ENCODE results near the gene PRR20E.
"Not testable (repeated sequence)": the region's sequence is repeated elsewhere in the genome, so short reads cannot be mapped to it uniquely, and the experiment has no call there.

Gene PRR20E

DNA sequence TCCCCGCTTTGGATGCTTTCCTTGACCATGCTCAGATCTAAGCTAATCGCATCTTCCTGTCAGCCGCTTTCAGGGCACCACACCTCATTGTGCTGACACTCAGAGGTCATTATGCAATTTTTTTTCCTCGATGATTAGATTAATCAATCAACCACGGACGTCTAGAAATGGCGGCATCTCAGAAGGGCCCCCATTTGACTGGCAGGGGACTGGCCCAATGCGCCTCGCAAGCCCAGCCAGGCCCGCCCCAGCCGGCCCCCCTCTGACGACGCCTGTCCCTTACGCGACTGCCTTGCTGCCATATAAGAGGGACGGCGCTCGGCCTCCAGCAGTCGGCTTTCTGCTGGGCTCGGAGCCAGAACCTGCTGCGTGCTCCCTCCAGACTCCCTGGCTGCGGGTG lies at the start of gene PRR20E:
PRR20E (plus strand) TSS at position 301 of the 400 bp plus-strand sequence. CDS start 387 bp downstream, outside the sequence.
- not testable (repeated sequence) for DNase-seq

DNA sequence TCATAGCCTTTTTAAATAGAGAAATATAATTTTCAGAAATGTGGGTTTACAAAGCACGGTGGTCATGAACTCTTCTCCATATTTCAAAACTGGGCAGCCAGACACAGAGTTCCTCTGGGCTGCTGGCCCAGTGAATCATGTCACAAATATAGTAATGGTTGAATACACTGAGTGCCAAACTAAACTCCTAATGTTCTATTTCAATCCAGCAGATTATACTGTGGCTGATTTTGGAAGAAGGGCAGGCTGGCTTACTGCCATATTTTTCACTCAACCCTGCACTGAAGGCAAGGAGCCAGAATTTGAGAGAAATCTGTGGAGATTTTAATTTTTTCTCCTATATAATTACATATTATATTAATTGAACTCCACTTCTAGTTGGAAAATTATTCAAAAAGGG lies 43.3 kb upstream of the PRR20E start:
- no peak for DNase-seq

DNA sequence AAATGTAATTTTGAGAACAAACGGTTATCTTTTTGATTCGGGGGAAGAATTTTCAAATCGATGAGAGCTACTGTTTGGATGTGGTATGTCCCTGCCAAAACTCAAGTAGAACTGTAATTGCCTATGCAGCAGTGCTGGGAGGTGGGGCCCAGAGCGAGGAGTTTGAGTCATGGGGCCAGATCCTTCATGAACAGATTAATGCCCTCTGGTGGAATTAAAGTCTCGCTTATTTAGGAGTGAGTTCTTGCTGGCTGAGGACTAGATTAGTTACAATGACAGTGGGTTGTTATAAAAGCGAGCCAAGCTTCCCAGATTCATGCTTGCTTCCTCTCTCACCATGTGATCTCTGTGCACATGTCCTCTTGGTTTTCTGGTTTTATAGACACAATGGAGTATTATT lies 38.1 kb upstream of the PRR20E start:
- no peak for DNase-seq

DNA sequence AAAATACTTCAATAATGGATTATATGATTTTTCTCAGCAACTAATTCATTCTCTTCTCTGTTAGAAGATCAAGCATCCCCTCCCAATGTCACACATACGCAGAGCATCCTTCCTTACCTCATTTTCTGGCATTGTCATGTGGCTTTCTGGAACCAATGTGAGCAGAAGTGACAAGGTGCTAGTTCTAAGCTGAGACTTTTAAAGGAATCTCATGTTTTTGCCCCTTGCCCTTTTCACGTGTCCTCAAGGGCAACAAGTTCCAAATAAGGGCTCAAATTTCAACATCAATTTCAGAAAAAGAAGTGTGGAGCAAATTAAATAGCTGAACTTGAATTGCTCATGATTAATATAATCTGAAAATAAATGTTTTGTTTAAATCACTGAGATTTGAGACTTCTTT lies 30.9 kb upstream of the PRR20E start:
- DNase-seq, result no peak

DNA sequence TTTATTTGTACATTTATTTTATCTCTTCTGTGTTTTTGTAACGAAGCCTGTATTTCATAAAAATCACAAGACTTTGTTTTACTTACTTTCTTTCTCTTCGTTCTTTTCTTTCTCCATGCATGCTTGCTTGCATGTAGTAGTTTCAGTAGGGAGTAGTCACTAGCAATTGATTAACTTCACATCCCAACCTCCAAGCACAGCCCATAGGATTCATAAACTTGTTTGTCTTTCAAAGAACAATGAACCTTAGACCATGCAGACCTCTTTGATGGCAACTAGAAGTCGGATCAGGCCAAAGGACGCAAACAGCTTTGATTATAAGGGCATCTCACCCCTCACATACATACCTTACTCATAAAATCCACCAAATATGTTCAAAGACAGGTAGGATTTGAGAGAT lies 29.4 kb upstream of the PRR20E start:
- DNase-seq, result no peak

DNA sequence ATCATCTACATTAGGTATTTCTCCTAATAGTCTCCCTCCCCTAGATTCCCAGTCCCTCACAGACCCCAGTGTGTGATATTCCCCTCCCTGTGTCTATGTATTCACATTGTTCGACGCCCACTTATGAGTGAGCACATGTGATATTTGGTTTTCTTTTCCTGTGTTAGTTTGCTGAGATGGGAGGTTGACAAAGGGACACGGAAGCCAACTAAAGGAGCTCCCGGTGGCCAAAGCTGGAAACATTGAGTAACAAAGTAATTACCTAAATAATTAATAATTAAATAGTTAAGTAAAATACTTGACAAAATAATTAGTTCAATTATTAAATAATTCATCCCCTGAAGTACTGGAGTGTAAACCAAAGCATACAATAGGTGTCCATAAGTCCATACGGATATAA lies 28.0 kb upstream of the PRR20E start:
- no peak for DNase-seq

DNA sequence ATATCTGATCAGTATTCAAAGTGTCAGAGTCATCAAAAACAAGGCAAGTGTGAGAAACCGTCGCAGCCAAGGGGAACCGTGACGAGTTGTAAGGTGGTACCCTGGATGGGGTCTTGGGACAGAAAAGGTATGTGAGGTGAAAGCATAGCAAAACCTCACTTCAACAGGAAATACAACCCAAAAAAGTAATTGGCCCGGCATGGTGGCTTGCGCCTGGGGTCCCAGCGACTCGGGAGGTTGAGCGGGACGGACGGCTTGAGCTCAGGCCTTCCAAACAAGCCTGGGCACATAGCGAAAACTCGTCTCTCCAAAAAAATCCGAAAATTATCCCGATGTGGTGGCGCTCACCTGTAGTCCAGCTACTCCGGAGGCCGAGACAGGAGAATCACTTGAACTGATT lies 27.2 kb upstream of the PRR20E start:
- not testable (repeated sequence) for DNase-seq

DNA sequence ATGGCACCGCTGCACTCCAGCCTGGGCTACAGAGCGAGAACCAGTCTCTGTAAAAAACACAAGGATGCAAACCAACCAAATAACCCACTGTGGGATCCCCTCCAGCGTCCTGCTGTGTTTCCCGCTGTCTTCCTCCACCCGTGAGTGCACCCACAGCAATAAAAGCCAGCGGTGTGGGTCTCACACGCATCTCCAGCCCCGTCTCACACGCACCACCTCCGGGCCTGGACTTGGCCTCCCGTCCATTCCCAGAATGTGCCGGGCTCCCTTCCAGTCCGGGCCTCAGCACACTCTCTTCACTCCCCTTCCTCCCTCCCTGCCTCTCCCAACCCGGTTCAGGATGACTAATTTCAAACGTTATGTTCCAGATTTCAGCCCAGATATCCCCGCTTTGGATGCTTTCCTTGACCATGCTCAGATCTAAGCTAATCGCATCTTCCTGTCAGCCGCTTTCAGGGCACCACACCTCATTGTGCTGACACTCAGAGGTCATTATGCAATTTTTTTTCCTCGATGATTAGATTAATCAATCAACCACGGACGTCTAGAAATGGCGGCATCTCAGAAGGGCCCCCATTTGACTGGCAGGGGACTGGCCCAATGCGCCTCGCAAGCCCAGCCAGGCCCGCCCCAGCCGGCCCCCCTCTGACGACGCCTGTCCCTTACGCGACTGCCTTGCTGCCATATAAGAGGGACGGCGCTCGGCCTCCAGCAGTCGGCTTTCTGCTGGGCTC lies 26.6 kb upstream of the PRR20E start, which contains the start of gene PRR20A:
PRR20A (plus strand) TSS at position 684 of the 734 bp plus-strand sequence. CDS start 387 bp downstream, outside the sequence.
- DNase-seq, result not testable (repeated sequence)

DNA sequence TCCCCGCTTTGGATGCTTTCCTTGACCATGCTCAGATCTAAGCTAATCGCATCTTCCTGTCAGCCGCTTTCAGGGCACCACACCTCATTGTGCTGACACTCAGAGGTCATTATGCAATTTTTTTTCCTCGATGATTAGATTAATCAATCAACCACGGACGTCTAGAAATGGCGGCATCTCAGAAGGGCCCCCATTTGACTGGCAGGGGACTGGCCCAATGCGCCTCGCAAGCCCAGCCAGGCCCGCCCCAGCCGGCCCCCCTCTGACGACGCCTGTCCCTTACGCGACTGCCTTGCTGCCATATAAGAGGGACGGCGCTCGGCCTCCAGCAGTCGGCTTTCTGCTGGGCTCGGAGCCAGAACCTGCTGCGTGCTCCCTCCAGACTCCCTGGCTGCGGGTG lies 19.8 kb upstream of the PRR20E start, which contains the start of gene PRR20B:
PRR20B (plus strand) TSS at position 301 of the 400 bp plus-strand sequence. CDS start 387 bp downstream, outside the sequence.
- DNase-seq, result not testable (repeated sequence)

DNA sequence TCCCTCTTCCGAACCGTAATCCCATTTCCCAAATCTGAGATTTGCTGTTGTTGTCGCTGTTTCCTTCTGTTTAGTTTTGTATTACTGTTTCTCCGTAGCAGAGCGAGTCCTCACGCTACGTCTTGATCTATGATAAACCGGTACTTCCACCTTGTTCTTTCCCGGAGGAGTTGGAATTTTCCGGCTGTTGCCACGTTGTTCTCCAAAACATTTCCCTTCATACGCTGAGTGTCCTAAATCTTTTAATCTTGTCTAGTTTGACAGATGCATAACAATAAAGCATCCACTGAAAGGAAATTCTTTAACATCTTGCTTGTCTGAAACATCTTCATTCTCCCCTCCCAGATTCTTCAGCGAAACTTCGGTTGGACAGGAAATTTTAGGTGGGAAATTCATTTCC lies 18.9 kb upstream of the PRR20E start:
- not testable (repeated sequence) for DNase-seq

DNA sequence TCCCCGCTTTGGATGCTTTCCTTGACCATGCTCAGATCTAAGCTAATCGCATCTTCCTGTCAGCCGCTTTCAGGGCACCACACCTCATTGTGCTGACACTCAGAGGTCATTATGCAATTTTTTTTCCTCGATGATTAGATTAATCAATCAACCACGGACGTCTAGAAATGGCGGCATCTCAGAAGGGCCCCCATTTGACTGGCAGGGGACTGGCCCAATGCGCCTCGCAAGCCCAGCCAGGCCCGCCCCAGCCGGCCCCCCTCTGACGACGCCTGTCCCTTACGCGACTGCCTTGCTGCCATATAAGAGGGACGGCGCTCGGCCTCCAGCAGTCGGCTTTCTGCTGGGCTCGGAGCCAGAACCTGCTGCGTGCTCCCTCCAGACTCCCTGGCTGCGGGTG lies 13.2 kb upstream of the PRR20E start, which contains the start of gene PRR20C:
PRR20C (plus strand) TSS at position 301 of the 400 bp plus-strand sequence. CDS start 387 bp downstream, outside the sequence.
- DNase-seq, result not testable (repeated sequence)

DNA sequence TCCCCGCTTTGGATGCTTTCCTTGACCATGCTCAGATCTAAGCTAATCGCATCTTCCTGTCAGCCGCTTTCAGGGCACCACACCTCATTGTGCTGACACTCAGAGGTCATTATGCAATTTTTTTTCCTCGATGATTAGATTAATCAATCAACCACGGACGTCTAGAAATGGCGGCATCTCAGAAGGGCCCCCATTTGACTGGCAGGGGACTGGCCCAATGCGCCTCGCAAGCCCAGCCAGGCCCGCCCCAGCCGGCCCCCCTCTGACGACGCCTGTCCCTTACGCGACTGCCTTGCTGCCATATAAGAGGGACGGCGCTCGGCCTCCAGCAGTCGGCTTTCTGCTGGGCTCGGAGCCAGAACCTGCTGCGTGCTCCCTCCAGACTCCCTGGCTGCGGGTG lies 6.7 kb upstream of the PRR20E start, which contains the start of gene PRR20D:
PRR20D (plus strand) TSS at position 301 of the 400 bp plus-strand sequence. CDS start 387 bp downstream, outside the sequence.
- not testable (repeated sequence) for DNase-seq

DNA sequence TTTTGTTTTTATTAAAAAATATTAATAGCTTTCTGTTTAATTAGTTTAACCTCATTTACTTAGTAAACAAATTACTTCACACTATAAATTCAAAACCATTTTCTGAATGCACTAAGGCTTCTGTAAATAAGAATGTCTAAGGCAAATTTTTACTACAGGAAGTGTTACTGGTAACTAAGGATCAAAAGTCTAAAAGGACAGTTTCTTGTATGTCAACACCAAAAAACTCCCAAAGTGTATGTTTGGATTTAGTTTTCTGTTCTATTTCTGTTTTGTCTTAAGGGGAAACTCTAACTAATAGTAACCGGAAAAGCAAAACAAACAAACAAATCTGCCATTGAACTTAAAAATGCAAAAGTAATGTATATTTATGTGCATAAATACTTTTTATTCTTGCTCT lies 24.7 kb downstream of the PRR20E start:
- no peak for DNase-seq

DNA sequence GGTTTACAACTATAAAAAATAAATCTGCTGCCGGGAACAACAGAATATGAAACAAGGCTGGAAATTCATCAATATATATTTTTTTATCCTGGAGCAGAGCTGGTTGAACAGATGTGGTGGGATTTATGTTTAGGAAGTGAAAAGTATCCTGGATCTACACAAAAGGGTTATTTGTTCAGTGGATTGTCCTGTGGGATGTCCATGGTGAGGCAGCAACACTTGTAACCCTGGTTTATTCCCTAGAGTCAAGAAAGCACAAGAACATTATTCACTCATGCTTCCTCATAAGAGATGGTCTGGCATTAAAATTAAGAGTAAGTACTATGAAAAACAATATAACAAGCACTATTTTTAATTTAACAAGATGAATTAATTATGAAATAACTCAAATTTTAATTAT lies 46.0 kb downstream of the PRR20E start:
- DNase-seq, result no peak

Data from activated CD4-positive, CD25-positive, alpha-beta regulatory T cell treated with anti-CD3 and anti-CD28 coated beads, Interleukin-2, amount 50 U/mL, for 72 hours (primary cell).